H1 (cell line): ENCODE results near the gene DGKZ. TPM values are rescaled to one million over a fixed set of nuclear protein-coding genes. Genes with fewer than 3 reads are reported as not detected.

Experiments
- CTCF ChIA-PET: fragments of 300-600 bp; sonication (Branson Sonifier 250); formaldehyde crosslinking; loops from one replicate; lab custom pipeline; 2021; ENCODE audit not compliant: partially characterized antibody; lab: Charles Lee
- POLR2A ChIA-PET: fragments of 300-600 bp; sonication (Branson Sonifier 250); formaldehyde crosslinking; loops from one replicate; lab custom pipeline; 2021; ENCODE audit warnings: inconsistent platforms; ENCODE audit not compliant: partially characterized antibody; lab: Charles Lee
- DNase-seq, 2 experiments: peaks; one replicate each; pipeline versions ENCODE4 v3.0.0 to v3.0.0-alpha.2; 2010 to 2022; ENCODE audit warnings: low spot score in 2 of 2, low read depth in 1 of 2, mixed read lengths in 1 of 2
- FAIRE-seq: peaks from 2 replicates; lab custom pipeline; 2011; peaks lifted over from hg19 to GRCh38; lab: Jason Lieb, UNC
- H2AFZ ChIP-seq: 2 replicates; pipeline ENCODE4 v1.8.1; 2012; ENCODE audit warnings: low read length, inconsistent platforms
- H2AK5ac ChIP-seq: 2 replicates; pipeline ENCODE4 v1.6.1; 2013; ENCODE audit warnings: low read depth, low read length
- H2BK120ac ChIP-seq: replicated peaks from 2 replicates; pipeline ENCODE3; 2013; ENCODE audit warnings: low read depth, low read length, inconsistent platforms
- H2BK12ac ChIP-seq: 2 replicates; pipeline ENCODE4 v1.6.1; 2013; ENCODE audit warnings: low read depth, low read length
- H2BK15ac ChIP-seq: 2 replicates; pipeline ENCODE4 v1.6.1; 2013; ENCODE audit warnings: low read length
- H2BK20ac ChIP-seq: 2 replicates; pipeline ENCODE4 v1.6.1; 2013; ENCODE audit warnings: low read length
- H2BK5ac ChIP-seq: 2 replicates; pipeline ENCODE4 v1.6.1; 2013; ENCODE audit warnings: low read depth, low read length
- H3K14ac ChIP-seq: 2 replicates; pipeline ENCODE4 v1.6.1; 2013; ENCODE audit warnings: inconsistent platforms; ENCODE audit not compliant: insufficient read length
- H3K18ac ChIP-seq: 2 replicates; pipeline ENCODE4 v1.6.1; 2013; ENCODE audit warnings: low read length; ENCODE audit errors: extremely low read depth
- H3K23ac ChIP-seq: 2 replicates; pipeline ENCODE4 v1.6.1; 2013; ENCODE audit warnings: inconsistent platforms; ENCODE audit not compliant: insufficient read length
- H3K23me2 ChIP-seq: 2 replicates; pipeline ENCODE4 v1.6.1; 2013; ENCODE audit warnings: low read depth, low read length
- H3K27ac ChIP-seq: 2 replicates; pipeline ENCODE4 v1.6.1; 2011; ENCODE audit warnings: low read depth, low read length, inconsistent platforms
- H3K27me3 ChIP-seq, 4 experiments: replicated peaks in 1 of 4; 1 replicate in 1 of 4; 2 replicates in 3 of 4; pipeline versions ENCODE4 v1.6.1 to v1.8.1; 2011 to 2013; ENCODE audit warnings: low read length in 3 of 4, mild to moderate bottlenecking in 3 of 4, inconsistent platforms in 2 of 4, mixed read lengths in 2 of 4, moderate library complexity in 1 of 4; ENCODE audit not compliant: control insufficient read depth in 3 of 4, insufficient read depth in 3 of 4; ENCODE audit errors: extremely low read depth in 1 of 4
- H3K36me3 ChIP-seq, 4 experiments: 2 replicates each; pipeline versions ENCODE4 v1.6.1 to v1.8.1; 2011 to 2013; ENCODE audit warnings: mild to moderate bottlenecking in 4 of 4, low read length in 3 of 4, moderate library complexity in 2 of 4, control low read depth in 1 of 4, inconsistent platforms in 1 of 4; ENCODE audit not compliant: insufficient read depth in 4 of 4, control insufficient read depth in 2 of 4
- H3K4ac ChIP-seq: replicated peaks from 2 replicates; pipeline ENCODE3; 2013; ENCODE audit warnings: low read length, low read depth, mixed read lengths, inconsistent platforms; ENCODE audit not compliant: insufficient read length
- H3K4me1 ChIP-seq, 4 experiments: replicated peaks in 1 of 4; 1 replicate in 1 of 4; 2 replicates in 3 of 4; pipeline versions ENCODE4 v1.6.1 to v1.8.1; 2011 to 2013; ENCODE audit warnings: low read length in 3 of 4, inconsistent platforms in 2 of 4, mixed read lengths in 1 of 4; ENCODE audit not compliant: insufficient read depth in 4 of 4, control insufficient read depth in 3 of 4
- H3K4me2 ChIP-seq, 2 experiments: 2 replicates each; pipeline versions ENCODE4 v1.6.1 to v1.8.1; 2011 to 2013; ENCODE audit warnings: low read depth in 2 of 2, low read length in 2 of 2, control low read depth in 1 of 2, inconsistent platforms in 1 of 2, mild to moderate bottlenecking in 1 of 2; ENCODE audit not compliant: insufficient read depth in 1 of 2
- H3K4me3 ChIP-seq, 4 experiments: fragments of 200-600, 300-600 bp in 1 of 4; sonication (generic), shearing (Covaris generic), sonication (Bioruptor Twin) in 1 of 4; 2 replicates each; pipeline versions ENCODE4 v1.5.1 to v1.8.1; 2011 to 2016; ENCODE audit warnings: low read length in 4 of 4, low read depth in 3 of 4, control low read depth in 2 of 4, inconsistent platforms in 2 of 4, mild to moderate bottlenecking in 2 of 4, mixed read lengths in 1 of 4, moderate library complexity in 1 of 4; ENCODE audit not compliant: insufficient read depth in 2 of 4; ENCODE audit errors: extremely low read depth in 1 of 4
- H3K56ac ChIP-seq: replicated peaks from 2 replicates; pipeline ENCODE3; 2013; ENCODE audit warnings: low read depth, mild to moderate bottlenecking, mixed read lengths, low read length, inconsistent platforms; ENCODE audit not compliant: insufficient read length
- H3K79me1 ChIP-seq: 2 replicates; pipeline ENCODE4 v1.6.1; 2013; ENCODE audit warnings: low read depth, low read length, control low read depth
- H3K79me2 ChIP-seq, 2 experiments: 2 replicates each; pipeline versions ENCODE4 v1.6.1 to v1.8.1; 2012 to 2013; ENCODE audit warnings: low read length in 2 of 2, mild to moderate bottlenecking in 2 of 2, inconsistent platforms in 1 of 2; ENCODE audit not compliant: insufficient read depth in 2 of 2, control insufficient read depth in 1 of 2
- H3K9ac ChIP-seq, 4 experiments: replicated peaks in 1 of 4; 1 replicate in 1 of 4; 2 replicates in 3 of 4; pipeline versions ENCODE4 v1.6.1 to v1.8.1; 2011 to 2013; ENCODE audit warnings: low read depth in 3 of 4, low read length in 3 of 4, control low read depth in 2 of 4, mild to moderate bottlenecking in 2 of 4, moderate library complexity in 2 of 4, inconsistent platforms in 1 of 4; ENCODE audit errors: extremely low read depth in 1 of 4
- H3K9me3 ChIP-seq, 2 experiments: 2 replicates each; pipeline versions ENCODE4 v1.6.1 to v1.8.1; 2012 to 2013; ENCODE audit warnings: mild to moderate bottlenecking in 2 of 2, moderate library complexity in 2 of 2, control low read depth in 1 of 2, inconsistent platforms in 1 of 2, low read depth in 1 of 2, low read length in 1 of 2, mixed read lengths in 1 of 2; ENCODE audit not compliant: insufficient read depth in 2 of 2
- H4K20me1 ChIP-seq, 2 experiments: replicated peaks in 1 of 2; 2 replicates each; pipeline versions ENCODE3 to v1.8.1; 2011 to 2013; ENCODE audit warnings: inconsistent platforms in 2 of 2, low read length in 2 of 2, mild to moderate bottlenecking in 1 of 2; ENCODE audit not compliant: insufficient read depth in 2 of 2, control insufficient read depth in 1 of 2
- H4K5ac ChIP-seq: 2 replicates; pipeline ENCODE4 v1.6.1; 2013; ENCODE audit warnings: low read length, low read depth, mixed read lengths, inconsistent platforms; ENCODE audit not compliant: insufficient read length
- H4K8ac ChIP-seq: 2 replicates; pipeline ENCODE4 v1.8.0; 2013; ENCODE audit warnings: mild to moderate bottlenecking, moderate library complexity, low read length, inconsistent platforms; ENCODE audit not compliant: insufficient read depth; ENCODE audit errors: extremely low read depth
- H4K91ac ChIP-seq: replicated peaks from 2 replicates; pipeline ENCODE3; 2013; ENCODE audit warnings: low read length, mixed read lengths, inconsistent platforms; ENCODE audit not compliant: insufficient read length
- CEBPB ChIP-seq: IDR thresholded peaks from 2 replicates; pipeline ENCODE4 v1.6.1; 2012; ENCODE audit warnings: low read depth, low read length
- CHD1 ChIP-seq: IDR thresholded peaks from 2 replicates; pipeline ENCODE4 v1.6.1; 2012; ENCODE audit warnings: low read depth, low read length, improper control_type of control experiment
- CHD2 ChIP-seq: IDR thresholded peaks from 2 replicates; pipeline ENCODE4 v1.6.1; 2012; ENCODE audit warnings: low read length, improper control_type of control experiment
- CTBP2 ChIP-seq: IDR thresholded peaks from 2 replicates; pipeline ENCODE4 v1.7.0; 2011; ENCODE audit warnings: borderline replicate concordance, mild to moderate bottlenecking, moderate library complexity, mixed read lengths, low read length; ENCODE audit not compliant: insufficient read depth, insufficient read length
- GABPA ChIP-seq: IDR thresholded peaks from 2 replicates; pipeline ENCODE4 v1.6.1; 2011; ENCODE audit warnings: mild to moderate bottlenecking, low read length, moderate library complexity, borderline replicate concordance; ENCODE audit not compliant: insufficient read depth
- GTF2F1 ChIP-seq: IDR thresholded peaks from 2 replicates; pipeline ENCODE4 v1.6.1; 2012; ENCODE audit warnings: low read depth, low read length, improper control_type of control experiment, borderline replicate concordance
- NANOG ChIP-seq: IDR thresholded peaks from 2 replicates; pipeline ENCODE4 v1.6.1; 2011; ENCODE audit warnings: low read length, low read depth, mild to moderate bottlenecking, inconsistent platforms; ENCODE audit not compliant: insufficient read depth, poor library complexity, severe bottlenecking
- RFX5 ChIP-seq: IDR thresholded peaks from 2 replicates; pipeline ENCODE4 v1.6.1; 2011; ENCODE audit warnings: low read depth, low read length, improper control_type of control experiment, borderline replicate concordance
- SP1 ChIP-seq: IDR thresholded peaks from 2 replicates; pipeline ENCODE4 v1.6.1; 2011; ENCODE audit warnings: low read depth, low read length
- SUZ12 ChIP-seq: fragments of 200-600 bp; sonication (generic); IDR thresholded peaks from 2 replicates; pipeline ENCODE4 v1.6.1; 2012; ENCODE audit warnings: mild to moderate bottlenecking, inconsistent platforms, low read length, moderate library complexity, mixed read lengths
- WGBS, 2 experiments: shearing (Covaris generic) in 1 of 2; methylation state at CpG; one replicate each; pipeline versions ENCODE4 v1.1.6 to v1.1.7; 2013 to 2015; ENCODE audit warnings: low lambda C conversion rate in 2 of 2, mixed read lengths in 2 of 2, inconsistent platforms in 1 of 2, low coverage in 1 of 2, missing lambda C conversion rate in 1 of 2; ENCODE audit not compliant: insufficient replicate concordance in 2 of 2, insufficient coverage in 1 of 2, insufficient read length in 1 of 2; ENCODE audit errors: extremely low coverage in 1 of 2, missing lambda C conversion rate in 1 of 2; 5-methylcytosine and 5-hydroxymethylcytosine counted together
- polyA plus RNA-seq, 7 experiments: library from polyadenylated mRNA; depleted of rRNA in 3 of 7; stranded (reverse) in 5 of 7; unstranded in 2 of 7; fragments of >200 nt in 5 of 7; fragments of 200-250 nt in 2 of 7; gene quantifications; 1 replicate in 5 of 7; 2 replicates in 1 of 7; 4 replicates in 1 of 7; pipeline versions ENCODE4 v1.2.1 to v1.2.3, GENCODE V29; 2011 to 2013; ENCODE audit warnings: missing spikeins in 2 of 7, mixed read lengths in 2 of 7
- total RNA-seq: library from RNA; stranded (reverse); fragmentation: NEBNext Ultra II Directional; extraction: Animal tissue kit (Norgen Biotek cat#: 25700); gene quantifications from 2 replicates; pipeline ENCODE4 v1.2.1, GENCODE V29; 2021
- TF ChIP-seq, protein P1 (sequence below), 3 experiments: IDR thresholded peaks; 1 replicate in 2 of 3; 2 replicates in 1 of 3; pipeline versions ENCODE4 v1.5.1 to v1.6.1; 2011; ENCODE audit warnings: low read length in 3 of 3, mild to moderate bottlenecking in 3 of 3, inconsistent platforms in 2 of 3, low read depth in 1 of 3, moderate library complexity in 1 of 3; ENCODE audit not compliant: insufficient read depth in 1 of 3; ENCODE audit errors: control extremely low read depth in 1 of 3

The DGKZ gene
- total and polyA plus RNA-seq, 2 of the 8 experiments (the other 6 are each of a cell fraction or from before 2014, with no cell fraction given) = 84.4 to 184 TPM

GRCh38 chr11:46364791-46365190 is 17.5 kb downstream of the DGKZ start:
- no peak overlapping the region for H3K4me3 ChIP-seq
- POLR2A ChIA-PET = interaction anchor here (1.0 to 7.8 kb wide), 8 partner anchors 14 to 142 kb away, joined by 3 to 69 read pairs (median 6); partner anchors contain the start of genes DGKZ and MDK
- H4K91ac ChIP-seq = no peak overlapping the region
- H2AFZ ChIP-seq = no peak overlapping the region
- H3K18ac ChIP-seq = no peak overlapping the region
- H2BK12ac ChIP-seq = no peak overlapping the region
- H2BK5ac ChIP-seq = peak overlapping the region; percentile 10
- no peak overlapping the region for H2BK120ac ChIP-seq
- H3K4ac ChIP-seq = no peak overlapping the region
- no peak overlapping the region for H2AK5ac ChIP-seq
- H3K9ac ChIP-seq = no peak overlapping the region
- H3K14ac ChIP-seq = no peak overlapping the region
- no peak overlapping the region for H3K56ac ChIP-seq
- H3K27ac ChIP-seq = no peak overlapping the region
- H3K4me1 ChIP-seq = peaks cover 0 to 26% (median 15%) of the 10 kb centered on the region in 4 experiments; a peak in 6 of 7 replicates
- no peak overlapping the region for H4K5ac ChIP-seq
- H2BK20ac ChIP-seq = no peak overlapping the region
- H4K20me1 ChIP-seq = peaks cover 8 to 36% of the 10 kb centered on the region in 2 experiments
- no peak overlapping the region for H3K4me2 ChIP-seq
- DNase-seq = no peak
- peaks cover 19% of the 10 kb centered on the region for H3K79me1 ChIP-seq
- peak overlapping the region; percentile 77; the same call in 1 of the 2 replicates for H4K8ac ChIP-seq
- no peak overlapping the region for H2BK15ac ChIP-seq
- FAIRE-seq = no peak
- no peaks in the 10 kb centered on the region for H3K9me3 ChIP-seq
- H3K23me2 ChIP-seq = no peaks in the 10 kb centered on the region
- CTCF ChIA-PET = interaction anchor here (1.0 to 44.5 kb wide), 9 partner anchors 13 to 116 kb away, joined by 3 to 1004 read pairs (median 10); partner anchors contain the start of gene DGKZ
- H3K79me2 ChIP-seq = peaks cover 0 to 46% of the 10 kb centered on the region in 2 experiments; a peak in 2 of 4 replicates
- peaks cover 0 to 4% (median 2%) of the 10 kb centered on the region in 4 experiments; a peak in 3 of 8 replicates for H3K36me3 ChIP-seq
- no peaks in the 10 kb centered on the region for H3K27me3 ChIP-seq
- H3K23ac ChIP-seq = no peak overlapping the region
- 85% methylated on average over 3 of the region's 3 CpGs; no CpG with 5 or more reads in 1 of the 2 experiments for WGBS, 2 experiments
- TF ChIP-seq CHD2 = no peak
- TF ChIP-seq SUZ12 = no peak
- TF ChIP-seq CTBP2 = no peak
- TF ChIP-seq SP1 = no peak
- TF ChIP-seq CEBPB = no peak
- TF ChIP-seq GTF2F1 = no peak
- TF ChIP-seq CHD1 = no peak
- no peak for TF ChIP-seq NANOG
- TF ChIP-seq GABPA = no peak
- TF ChIP-seq, protein P1, sequence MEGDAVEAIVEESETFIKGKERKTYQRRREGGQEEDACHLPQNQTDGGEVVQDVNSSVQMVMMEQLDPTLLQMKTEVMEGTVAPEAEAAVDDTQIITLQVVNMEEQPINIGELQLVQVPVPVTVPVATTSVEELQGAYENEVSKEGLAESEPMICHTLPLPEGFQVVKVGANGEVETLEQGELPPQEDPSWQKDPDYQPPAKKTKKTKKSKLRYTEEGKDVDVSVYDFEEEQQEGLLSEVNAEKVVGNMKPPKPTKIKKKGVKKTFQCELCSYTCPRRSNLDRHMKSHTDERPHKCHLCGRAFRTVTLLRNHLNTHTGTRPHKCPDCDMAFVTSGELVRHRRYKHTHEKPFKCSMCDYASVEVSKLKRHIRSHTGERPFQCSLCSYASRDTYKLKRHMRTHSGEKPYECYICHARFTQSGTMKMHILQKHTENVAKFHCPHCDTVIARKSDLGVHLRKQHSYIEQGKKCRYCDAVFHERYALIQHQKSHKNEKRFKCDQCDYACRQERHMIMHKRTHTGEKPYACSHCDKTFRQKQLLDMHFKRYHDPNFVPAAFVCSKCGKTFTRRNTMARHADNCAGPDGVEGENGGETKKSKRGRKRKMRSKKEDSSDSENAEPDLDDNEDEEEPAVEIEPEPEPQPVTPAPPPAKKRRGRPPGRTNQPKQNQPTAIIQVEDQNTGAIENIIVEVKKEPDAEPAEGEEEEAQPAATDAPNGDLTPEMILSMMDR (IDR thresholded peaks at IDR 0.05; ENCODE audit: control extremely low read depth in 1 of 3, insufficient read depth in 1 of 3, low read depth in 1 of 3, low read length in 3 of 3) = no peak
- no peak for TF ChIP-seq RFX5
